Activated CD4-positive, alpha-beta T cell treated with anti-CD3 and anti-CD28 coated beads, Interleukin-2, Interleukin-4, amounts not matched to agents 100 ng/mL and 50 ng/mL, durations not matched to agents 16 hours and 8 hours (primary cell): ENCODE measurements around the gene PEDS1.
A peak's percentile ranks its signal among the peaks of the same experiment; 100 is the strongest.
"Not testable (repeated sequence)": the region's sequence is repeated elsewhere in the genome, so short reads cannot be mapped to it uniquely, and the experiment has no call there.

ENCODE experiments used
- DNase-seq: peaks from one replicate; pipeline ENCODE4 v3.0.0-alpha.2; 2020; ENCODE audit warnings: low spot score

PEDS1 gene

GRCh38 chr20:50112512-50113419, 40.8 kb downstream of the PEDS1 start, which contains the start of gene UBE2V1:
UBE2V1 (minus strand) TSS chr20:50113150; CDS start chr20:50113128, 22 bp downstream.
- peak; percentile 88 for DNase-seq

DNA sequence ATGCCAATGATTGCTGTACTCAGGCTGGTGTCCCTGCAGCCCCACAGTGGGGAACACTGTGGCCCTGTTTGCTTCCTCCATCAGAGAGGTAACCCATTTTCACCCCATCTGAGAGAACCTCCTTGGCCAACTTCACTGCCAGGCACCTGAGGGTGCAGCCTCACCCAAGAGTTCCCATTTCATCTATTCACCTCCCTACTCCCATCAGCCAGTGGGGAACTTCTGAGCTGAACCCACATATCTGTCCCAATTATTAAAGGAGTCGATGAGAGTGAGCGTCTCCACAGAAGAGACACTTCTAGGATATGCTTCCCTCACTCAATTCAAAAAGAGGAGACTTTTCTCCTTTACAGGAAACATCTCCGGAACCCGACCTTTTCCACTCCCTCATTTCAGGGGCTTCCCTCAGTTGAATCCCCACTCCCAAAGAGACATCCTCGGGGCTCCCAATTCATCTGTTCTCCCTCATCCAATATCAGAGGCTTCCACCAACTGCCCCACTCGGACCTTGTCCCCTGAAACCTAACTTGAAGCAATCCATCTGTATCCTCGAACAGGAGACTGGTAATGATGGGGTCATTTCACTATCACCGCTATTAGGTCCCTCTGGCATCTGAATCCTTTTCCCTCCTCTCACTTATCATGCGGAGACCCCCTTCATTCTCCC, 41.6 kb downstream of the PEDS1 start:
- DNase-seq, result no peak

DNA sequence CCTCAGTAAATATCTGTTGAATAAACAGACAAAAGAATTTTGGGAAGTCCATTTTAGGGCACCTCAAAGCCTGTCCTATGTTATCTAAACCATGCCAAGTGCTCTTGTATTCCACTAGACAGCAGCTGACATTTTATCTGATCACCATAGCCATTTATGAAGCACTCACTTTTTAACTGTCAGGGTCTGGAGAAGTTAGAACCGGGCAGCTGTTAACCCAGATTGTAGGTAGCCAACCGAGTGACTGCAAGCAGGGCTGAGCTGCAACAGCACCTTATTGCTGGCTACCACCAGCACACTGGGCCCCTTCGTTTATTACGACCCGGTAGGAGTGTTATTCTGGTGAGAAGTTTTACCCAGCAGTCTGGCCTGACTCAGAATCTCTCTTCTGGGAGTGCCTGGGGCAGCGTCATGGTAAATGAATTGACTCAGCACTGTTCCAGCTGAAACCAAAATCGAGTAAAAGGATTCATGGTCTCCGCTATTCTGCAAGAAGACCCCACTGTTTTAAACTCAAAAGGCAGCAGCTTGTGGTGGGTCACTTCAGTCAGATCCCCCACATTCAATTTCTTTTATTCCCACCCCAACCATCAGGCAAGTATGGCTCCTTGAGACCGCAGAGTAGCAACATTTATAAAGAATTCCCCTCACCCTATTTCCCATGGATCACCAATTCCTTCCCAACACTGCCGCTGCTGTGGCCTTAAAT, 42.2 kb downstream of the PEDS1 start:
- DNase-seq, result peak; percentile 86

DNA sequence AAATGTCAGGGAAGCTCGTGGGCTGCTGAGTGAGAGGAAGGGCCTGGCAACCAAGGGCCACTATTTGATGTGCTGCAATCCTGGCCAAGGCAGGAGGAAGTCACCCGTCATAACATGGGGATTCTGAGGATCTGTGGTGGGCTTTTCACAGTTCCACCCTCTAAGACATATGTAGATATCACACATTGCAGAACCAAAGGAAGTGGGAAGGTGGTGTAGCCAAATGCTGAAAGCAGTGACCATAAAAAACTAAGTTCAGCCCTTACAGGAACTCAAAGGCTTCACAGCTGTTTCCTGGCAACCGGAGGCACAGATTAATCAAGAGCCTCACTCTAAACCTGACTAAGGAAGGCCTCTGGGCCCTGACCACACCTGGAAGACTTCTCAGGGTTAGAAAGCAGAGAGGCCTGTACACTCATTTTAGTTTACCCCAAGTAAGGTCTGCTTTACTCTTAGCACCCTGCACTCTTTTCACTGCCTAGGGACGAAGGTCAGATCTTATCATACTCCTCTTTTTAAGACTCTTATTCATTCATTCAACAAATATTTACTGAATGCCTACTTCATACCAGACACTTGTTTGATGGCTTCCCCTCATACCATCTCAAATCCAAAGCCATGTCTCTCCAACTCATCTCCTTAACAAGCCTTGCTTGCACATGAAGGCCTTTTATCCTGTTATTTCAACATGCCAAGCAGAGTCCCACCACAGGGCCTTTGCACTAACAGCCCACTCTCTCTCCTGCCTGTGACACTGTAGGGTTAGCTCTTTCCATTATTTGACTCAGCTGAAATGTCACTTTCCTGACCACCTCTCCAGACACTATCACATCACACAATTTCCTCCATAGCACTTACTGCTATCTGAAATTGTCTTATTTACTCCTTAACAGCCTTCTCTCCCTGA, 43.1 kb downstream of the PEDS1 start:
- DNase-seq, result peak; percentile 82

GRCh38 chr20:50108556-50109235, 44.8 kb downstream of the PEDS1 start:
- DNase-seq, result no peak

- no peak for DNase-seq
Measured at GRCh38 chr20:50107796-50108331, 45.7 kb downstream of the PEDS1 start.

DNA sequence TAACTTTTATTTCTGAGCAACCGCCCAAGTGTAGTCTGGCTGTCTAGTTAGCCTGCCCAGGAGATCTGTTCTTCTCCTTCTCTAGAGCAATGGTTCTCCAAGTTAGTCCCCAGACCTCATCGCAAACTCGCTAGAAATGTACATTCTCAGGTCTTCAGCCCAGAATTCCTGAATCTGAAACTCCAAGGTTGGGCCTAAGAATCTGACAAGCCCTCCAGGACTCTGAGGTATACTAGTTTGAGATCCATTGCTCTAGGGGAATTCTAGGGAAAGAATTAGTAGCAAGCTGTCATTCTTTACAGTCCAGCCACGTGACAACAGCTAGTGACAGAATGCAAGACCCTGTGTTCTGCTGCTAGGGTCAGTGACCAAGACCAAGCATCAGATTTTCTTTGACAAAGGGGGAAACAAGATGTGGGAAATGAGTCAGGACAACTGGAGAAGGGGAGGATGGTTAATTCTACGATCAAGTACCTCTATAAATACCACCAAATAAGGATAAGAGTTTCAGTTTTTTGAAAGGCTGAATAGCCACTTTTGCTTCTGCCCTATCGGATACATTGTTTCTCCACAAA, 46.4 kb downstream of the PEDS1 start:
- no peak for DNase-seq

DNA sequence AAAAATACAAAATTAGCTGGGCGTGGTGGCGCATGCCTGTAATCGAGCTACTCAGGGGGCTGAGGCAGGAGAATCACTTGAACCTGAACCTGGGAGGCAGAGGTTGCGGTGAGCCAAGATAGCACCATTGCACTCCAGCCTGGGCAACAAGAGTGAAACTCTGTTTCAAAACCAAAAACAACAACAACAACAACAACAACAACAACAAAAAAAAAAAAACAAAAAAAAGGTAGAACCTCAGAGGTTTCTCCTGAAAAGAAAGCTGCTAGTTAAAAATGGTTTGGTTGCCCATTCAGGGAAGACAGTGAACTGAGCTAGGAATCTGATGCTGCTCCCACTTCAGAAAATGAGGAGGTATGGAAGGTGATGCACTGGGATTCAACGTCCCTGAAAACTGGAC, 46.9 kb downstream of the PEDS1 start:
- not testable (repeated sequence) for DNase-seq
